Right kidney (tissue), 1 donor: Measurements from ENCODE around the gene ARF1.

Experiments used
- DNase-seq: peaks from one replicate; pipeline ENCODE4 v3.0.0-alpha.2; 2016

ARF1 gene

GRCh38 chr1:228048120-228048519 lies 34.4 kb upstream of the ARF1 start:
- DNase-seq: no peak

DNA sequence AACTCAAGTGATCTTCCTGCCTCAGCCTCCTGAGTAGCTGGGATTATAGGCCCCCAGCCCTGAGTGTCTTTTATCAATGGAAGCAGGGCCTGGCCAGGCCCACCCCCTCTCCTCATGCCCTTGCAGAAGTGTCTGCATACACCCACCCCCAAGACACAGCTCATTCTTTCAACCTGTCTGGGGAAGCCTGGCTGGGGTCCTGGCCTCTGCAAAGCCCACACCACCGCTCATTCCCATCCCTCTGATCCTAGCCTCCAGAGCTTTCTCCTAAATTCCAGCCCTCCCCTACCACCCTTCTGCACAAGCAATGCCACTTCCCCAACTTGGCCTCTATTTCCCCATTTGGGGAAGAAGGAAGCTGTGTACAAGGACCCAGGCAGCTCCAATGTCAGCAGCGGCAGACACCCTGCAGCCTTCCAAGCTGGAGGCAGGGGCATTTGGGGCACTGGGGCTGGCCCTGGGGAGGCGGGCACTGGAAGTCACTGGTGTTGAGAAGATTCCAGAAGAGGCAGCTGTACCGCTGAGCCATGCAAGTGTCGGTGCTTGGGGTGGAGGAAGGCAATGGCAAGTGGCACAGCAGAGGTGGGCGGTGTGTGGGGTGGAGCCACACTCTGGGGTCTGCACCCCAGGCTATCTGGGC lies 33.7 kb upstream of the ARF1 start:
- no peak for DNase-seq

- no peak for DNase-seq
These were observed 31.8 kb upstream of the ARF1 start for GRCh38 chr1:228050571-228051231.

GRCh38 chr1:228058172-228058948 lies 24.1 kb upstream of the ARF1 start:
- DNase-seq: no peak

DNA sequence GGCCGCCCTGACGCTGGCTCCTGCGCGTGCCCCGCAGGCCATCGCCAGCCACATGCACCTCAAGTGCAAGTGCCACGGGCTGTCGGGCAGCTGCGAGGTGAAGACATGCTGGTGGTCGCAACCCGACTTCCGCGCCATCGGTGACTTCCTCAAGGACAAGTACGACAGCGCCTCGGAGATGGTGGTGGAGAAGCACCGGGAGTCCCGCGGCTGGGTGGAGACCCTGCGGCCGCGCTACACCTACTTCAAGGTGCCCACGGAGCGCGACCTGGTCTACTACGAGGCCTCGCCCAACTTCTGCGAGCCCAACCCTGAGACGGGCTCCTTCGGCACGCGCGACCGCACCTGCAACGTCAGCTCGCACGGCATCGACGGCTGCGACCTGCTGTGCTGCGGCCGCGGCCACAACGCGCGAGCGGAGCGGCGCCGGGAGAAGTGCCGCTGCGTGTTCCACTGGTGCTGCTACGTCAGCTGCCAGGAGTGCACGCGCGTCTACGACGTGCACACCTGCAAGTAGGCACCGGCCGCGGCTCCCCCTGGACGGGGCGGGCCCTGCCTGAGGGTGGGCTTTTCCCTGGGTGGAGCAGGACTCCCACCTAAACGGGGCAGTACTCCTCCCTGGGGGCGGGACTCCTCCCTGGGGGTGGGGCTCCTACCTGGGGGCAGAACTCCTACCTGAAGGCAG lies 23.4 kb upstream of the ARF1 start:
- DNase-seq: peak; percentile 42

- peak; percentile 54 for DNase-seq
These were observed 22.7 kb upstream of the ARF1 start for GRCh38 chr1:228059634-228060457.

GRCh38 chr1:228060458-228061190 lies 21.9 kb upstream of the ARF1 start:
- no peak for DNase-seq

DNA sequence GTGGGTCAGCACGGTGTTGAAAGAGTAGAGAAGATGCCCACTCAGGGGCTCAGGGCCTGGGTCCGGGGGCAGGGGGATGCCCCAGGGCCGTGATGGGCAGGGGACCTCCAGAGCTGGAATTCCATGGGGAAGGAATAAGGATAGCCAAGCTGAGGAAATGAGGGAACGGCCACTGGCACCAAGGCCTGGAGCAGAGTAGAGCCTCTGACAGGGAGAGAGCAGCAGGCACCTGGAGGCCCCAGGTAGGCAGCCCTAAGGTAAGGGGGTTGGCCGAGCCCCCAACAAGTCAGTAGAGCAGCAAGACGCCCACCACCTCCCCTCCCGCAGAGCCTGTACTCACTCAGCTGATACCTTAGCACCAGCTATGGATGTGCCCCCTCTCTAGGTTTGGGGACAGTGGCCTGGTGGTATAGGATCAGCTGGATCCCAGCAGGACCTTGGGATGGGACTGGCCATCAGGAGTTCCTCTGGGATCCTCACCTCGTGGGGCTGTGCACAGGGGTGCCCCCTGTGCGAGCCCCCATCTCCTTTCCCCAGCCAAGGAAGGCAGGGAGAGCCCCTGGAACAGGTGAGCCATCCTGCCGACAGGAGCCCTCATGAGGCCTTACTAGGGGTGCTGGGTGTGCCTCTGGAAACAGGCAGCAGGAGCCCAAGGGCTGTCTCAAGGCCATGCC lies 21.0 kb upstream of the ARF1 start:
- DNase-seq: no peak

DNA sequence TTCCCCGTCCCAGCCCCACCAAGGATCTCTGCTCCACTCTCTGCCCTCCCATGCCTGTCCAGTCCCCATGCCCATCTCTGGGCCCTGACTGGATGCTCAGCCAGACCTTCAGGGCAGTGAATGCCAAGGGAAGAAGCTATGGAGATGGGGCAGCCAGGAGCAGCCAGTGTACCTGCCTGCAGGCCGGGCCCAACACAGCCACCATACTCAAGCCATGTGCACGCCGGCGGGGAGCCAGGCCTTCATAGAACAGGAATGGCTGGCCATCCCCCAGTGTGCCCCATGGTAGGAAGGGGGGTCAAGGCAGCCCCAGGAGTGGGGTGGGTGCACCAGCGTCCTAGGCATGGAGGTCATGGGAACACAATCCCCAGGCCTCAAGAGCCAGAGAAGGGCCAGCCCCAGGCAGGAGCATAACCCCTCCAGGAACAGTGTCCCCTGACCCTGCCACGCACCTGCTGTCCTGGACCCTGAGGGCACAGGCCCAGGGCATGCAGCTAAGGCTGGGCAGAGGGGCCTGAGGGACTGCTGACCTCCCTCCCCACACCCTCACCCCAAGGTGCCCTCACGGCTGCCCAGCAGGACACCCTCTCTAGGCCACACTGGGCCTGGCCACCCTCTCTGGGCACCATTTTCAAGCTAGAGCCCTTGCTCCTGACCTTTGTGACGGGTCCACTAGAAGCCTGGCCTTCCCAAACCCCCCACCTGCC lies 20.3 kb upstream of the ARF1 start:
- DNase-seq: no peak

DNA sequence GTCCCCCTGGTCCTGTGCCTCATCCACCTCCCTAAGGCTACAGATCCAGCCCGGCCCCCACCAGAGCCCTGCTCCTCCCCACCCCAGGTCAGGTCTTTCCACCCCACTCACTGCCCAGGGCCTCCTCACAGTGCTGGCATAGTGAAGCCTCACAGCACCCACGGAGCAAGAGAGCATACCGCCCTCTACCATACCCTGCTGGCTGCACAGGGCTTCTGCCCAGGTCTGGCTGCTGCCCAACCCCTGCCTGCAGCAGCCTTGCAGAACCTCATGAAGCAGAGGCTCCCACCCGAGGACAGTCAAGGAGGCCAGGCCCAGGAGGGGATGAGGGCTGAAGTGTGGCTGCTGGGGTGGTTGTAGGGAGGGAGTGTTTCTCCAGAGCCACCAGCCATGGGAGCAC lies 19.7 kb upstream of the ARF1 start:
- no peak for DNase-seq

DNA sequence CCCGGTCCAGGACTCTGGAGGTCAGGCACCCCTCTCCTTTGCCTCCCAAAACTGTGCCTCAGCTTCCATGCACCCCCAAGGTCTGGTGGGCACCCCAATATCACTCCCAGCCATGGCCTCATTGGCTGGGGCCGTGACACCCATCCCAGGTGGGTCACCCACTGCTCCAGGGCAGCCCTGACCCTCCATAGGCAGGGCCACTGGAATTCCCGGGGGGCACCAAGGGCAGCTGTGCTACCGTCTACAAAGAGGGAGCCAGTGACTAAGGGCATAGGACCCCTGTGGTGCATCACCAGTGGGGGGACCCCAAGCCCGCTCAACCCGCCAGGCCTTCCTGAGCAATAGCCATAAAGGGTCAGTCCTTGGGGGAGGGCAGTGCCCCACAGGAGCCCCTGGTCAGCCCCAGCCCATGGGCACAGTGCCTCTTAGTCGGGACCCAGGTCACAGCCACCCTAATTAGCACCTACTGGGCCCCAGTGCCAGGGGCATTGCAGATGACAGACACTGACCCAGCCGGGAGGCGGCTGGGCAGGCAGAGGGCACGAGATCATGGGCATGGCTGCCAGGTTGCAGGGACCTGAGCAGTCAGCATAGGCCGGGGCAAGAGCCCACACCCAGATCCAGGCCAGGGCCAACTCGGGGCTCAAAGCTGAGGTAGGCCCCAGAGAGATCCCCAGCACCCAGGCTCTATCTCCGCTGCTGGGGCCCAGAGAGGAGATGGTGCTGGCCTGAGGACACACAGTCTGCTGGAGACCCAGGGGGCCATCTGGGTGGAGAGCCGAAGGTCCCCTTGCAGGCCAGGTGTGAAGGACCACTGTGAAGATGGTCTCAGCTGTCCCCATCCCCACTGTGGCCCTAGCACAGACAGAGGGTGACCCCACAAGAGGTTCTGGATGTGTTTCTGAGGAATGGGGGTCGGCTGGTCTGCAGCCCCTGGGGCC lies 19.0 kb upstream of the ARF1 start:
- no peak for DNase-seq

DNA sequence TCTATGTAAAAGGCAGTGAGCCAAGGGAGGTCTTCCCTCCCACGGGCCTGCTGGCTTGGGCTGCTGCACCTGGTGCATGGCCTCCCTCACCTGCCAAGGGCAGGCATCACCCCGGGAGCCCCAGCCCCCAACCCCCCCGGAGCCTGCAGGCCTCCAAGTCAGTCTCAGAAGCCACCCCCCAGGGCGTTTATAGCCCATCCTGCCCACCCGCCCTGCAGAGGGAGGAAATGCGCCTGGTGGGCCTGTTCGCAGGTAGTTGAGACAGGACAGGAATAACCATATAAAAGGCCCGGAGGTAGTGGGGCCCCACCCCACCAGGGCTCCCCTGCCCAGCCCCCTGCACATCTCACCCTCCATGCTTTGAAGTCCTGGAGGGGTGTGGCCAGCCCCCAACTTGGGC lies 18.2 kb upstream of the ARF1 start:
- no peak for DNase-seq

DNA sequence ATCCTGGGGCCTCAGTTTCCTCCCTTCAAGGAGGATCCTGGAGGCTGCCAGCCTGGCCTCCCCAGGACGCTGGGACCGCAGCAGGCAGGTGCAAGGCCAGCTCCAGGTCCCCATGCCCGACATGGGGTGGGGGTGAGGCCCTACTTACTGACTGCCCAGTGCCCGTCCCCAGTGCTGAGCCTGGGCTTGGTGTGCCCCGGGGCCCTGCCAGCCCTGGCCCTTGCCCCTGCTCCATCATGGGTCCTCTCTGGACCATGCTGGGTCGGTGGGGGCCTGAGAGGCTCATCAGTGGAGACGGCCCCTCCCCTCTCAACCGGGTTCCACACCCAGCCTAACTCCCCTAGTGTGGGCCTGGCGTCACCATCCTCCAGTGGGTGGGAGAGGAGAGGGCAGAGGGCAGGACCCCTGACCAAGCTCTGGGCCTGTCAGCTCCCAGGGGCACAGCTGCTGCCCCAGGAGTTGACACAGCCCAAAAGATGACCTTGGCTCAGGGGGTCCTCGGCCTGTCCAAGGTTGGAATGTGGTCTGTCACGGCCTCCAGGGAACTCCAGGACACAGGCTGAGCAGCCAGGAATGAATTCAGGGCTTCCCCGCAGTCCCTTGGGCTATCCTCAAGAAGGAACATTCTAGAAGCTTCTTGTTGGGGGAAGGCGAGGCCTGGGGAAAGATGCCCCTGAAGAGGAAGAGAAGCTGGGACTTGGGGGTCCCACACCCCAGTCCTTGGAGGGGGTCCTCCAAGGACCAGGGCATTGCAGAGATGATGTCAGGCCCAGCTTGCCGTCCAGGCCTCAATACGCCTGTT lies 17.6 kb upstream of the ARF1 start:
- DNase-seq: no peak

GRCh38 chr1:228065543-228066347 lies 16.8 kb upstream of the ARF1 start:
- no peak for DNase-seq

- no peak for DNase-seq
These were observed 16.1 kb upstream of the ARF1 start for GRCh38 chr1:228066416-228066815.

DNA sequence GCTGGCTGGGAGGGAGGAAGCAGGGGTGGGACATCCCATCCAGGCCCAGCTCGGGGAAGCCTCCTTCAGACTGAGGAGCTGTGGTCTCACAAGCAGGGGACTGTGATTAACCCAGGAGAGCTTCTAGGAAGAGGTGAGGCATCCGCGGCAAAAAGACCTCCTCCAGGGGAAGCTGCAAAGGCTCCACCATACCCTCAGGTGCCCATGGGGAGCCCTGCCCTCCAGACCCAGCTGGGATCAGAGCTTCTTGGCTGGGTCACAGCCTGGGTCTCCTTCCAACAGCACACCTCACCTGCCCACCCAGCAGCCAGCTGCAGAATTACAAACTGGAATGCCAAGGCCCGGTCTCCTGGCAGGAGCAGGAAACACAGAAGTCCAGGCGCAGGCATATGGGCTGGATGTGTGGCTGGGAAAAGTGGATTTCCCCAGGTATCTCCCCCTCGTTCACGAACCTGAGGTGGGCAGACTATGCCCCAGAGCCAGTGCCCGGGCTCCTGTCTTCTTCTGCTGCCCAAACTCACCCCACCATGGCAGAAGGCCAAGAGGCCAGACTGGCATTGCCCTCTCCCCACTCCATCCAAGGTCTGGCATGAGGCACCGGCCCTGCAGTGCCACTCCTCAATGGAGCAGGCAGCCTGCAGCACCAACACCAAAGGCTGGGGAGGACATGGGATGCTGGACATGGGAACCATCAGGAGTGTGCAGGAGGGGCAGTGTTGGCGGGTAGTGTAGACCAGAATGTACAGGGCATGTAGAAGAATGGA lies 15.4 kb upstream of the ARF1 start:
- DNase-seq: no peak
